SK-N-MC (cell line): ENCODE measurements around the gene SETD2.

Experiments used
- EZH2 ChIP-seq: fragments of 200-600 bp; sonication (generic); IDR thresholded peaks from one replicate; pipeline ENCODE4 v1.6.1; 2017; ENCODE audit warnings: antibody characterized with exemption
- FOXP2 ChIP-seq: optimal IDR thresholded peaks from 2 replicates; pipeline ENCODE3; 2011; ENCODE audit warnings: mild to moderate bottlenecking, moderate library complexity; ENCODE audit not compliant: insufficient read depth; ENCODE audit errors: extremely low read length, control extremely low read depth
- POLR2AphosphoS5 ChIP-seq: IDR thresholded peaks from 2 replicates; pipeline ENCODE4 v1.6.1; 2012; ENCODE audit warnings: mild to moderate bottlenecking, low read depth, low read length, borderline replicate concordance

DNA sequence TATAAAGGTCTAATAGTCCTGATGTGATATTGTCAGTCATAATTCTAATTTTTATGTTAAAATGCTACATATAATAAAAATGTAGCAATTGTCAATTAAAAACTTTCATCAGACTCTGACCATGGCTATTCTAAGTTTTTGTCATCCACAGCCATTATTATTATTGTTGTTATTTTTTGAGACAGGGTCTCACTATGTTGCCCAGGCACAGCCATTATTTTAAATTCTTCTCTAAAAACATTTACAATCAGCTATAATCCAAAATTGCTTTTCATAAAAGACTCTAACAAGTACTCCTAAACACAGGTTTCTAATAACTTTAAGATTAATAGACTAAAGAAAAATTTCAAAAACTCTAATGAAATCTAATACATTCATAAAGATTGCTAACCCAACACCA is 41.0 kb upstream of the SETD2 start:
- no peak for TF ChIP-seq EZH2
- no peak for TF ChIP-seq POLR2AphosphoS5
- no peak for TF ChIP-seq FOXP2
